ENCODE results near the gene PEAK3.
A peak's percentile ranks its signal among the peaks of the same experiment; 100 is the strongest.

PEAK3 gene

GRCh38 chr19:2236314-2237050 is 45.5 kb downstream of the PEAK3 start, which contains the start of the genes PLEKHJ1 and SF3A2:
Gene PLEKHJ1 (minus strand): TSS chr19:2236329. CDS start chr19:2236248, 81 bp downstream.
Gene SF3A2 (plus strand): TSS chr19:2236824. CDS start chr19:2243419, 6,595 bp downstream.
- peak within 1 kb of the TSS; percentile 86 for H3K4me3 ChIP-seq (ENCODE audit: low read depth, low read length)

DNA sequence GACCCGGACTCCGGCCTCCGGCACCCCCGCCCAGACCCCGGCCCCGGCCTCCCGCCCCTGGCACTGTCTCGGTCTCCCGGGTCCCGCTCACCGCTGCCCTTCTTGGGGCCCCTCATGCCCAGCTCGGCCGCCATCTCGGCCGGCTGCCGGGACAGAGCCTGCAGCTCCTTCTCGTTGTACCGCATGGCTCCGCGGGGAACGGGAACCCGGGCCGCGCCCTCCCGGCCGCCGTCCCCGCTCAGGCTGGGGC is 46.0 kb downstream of the PEAK3 start:
- TF ChIP-seq CTCF (IDR thresholded peaks at IDR 0.05; ENCODE audit: low read depth, low read length), result no peak

More at GRCh38 chr19:2236314-2237050, 45.5 kb downstream of the PEAK3 start, which contains the start of the genes PLEKHJ1 and SF3A2:
- peak; percentile 96 for TF ChIP-seq CTCF (IDR thresholded peaks at IDR 0.05; ENCODE audit: low read depth, low read length)

DNA sequence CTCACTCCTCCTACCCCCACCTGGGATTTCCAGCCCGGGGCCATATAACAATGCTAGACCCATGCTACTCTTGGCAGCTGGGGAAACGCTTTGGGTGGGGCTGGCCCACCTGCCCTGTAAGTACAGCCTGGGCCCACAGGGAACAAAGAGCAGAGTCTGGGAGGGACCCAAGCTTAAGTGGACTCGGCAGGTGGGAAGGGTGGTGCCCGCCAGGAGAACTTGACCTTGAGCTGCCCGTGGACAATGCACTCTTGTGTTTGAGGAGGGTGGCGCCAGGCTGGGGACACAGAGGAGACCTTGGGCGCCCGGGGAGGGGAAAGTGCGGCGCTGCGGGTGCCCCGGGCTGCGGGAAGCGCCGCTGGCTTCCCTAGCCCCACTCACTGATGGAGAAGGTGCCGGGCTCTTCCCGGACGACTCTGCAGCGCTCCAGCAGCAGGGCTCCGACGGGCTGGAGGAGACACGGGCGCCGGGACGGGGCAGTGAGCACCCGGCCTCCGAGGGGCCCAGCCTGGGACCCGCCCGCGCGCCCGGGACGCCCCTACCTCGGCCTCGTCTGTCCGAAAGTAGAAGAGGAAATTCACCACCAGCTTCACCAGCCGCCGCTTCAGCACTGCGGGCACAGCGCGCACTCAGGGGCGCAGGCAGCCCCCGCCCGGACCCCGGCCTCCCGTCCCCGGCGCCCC is 46.5 kb downstream of the PEAK3 start:
- peak overlapping the region; percentile 86 for H3K4me3 ChIP-seq (ENCODE audit: low read depth, low read length)
- TF ChIP-seq CTCF (IDR thresholded peaks at IDR 0.05; ENCODE audit: low read depth, low read length), result no peak

More for the DNA sequence above, 46.0 kb downstream of the PEAK3 start:
- H3K4me3 ChIP-seq (ENCODE audit: low read depth, low read length), result peak overlapping the region; percentile 86

GRCh38 chr19:2234996-2235380 is 47.0 kb downstream of the PEAK3 start:
- no peak for TF ChIP-seq CTCF (IDR thresholded peaks at IDR 0.05; ENCODE audit: low read depth, low read length)

GRCh38 chr19:2233601-2234280 is 48.2 kb downstream of the PEAK3 start:
- TF ChIP-seq CTCF (IDR thresholded peaks at IDR 0.05; ENCODE audit: low read depth, low read length), result no peak
- H3K4me3 ChIP-seq (ENCODE audit: low read depth, low read length), result no peak overlapping the region

More at GRCh38 chr19:2234996-2235380, 47.0 kb downstream of the PEAK3 start:
- peak overlapping the region; percentile 86 for H3K4me3 ChIP-seq (ENCODE audit: low read depth, low read length)

DNA sequence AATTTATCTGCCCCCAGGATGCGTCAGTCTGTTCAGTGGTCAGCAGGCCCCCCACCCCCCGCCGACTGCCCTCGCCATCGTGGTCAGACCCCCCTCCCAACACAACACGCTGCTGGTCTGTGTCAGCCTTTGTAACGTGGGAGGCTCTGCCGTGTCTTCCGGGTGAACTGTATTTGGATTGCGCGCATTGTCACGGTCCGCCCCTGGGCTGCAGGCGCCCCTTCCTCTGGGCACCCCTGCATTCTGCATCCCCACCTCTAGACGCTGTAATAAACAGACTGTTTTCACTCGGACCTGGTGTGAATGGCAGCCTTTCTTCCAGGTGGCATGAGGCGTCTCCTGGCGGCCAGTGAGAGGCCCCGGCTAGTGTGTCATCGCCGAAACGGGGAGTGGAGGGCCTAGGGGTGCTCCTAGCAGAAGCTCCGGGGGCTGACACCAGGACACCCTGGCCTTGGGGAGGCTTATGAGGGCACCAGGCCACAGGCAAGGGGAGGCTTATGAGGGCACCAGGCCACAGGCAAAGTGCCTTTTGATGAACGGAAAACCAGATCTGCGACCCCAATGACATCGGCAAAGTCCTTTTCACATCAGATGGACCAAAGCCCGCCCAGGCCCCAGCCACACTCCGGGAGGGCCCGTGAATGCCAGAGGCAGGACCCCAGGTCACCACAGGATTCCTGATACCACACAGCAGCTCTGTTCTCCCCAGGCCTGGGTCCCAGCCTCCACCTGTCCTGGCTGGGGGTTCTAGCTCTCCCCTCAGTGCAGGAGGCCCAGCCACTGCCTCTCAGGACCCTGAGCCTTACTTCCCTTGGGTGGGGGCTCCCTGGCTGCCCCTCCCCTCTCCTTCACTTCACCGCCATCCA is 49.5 kb downstream of the PEAK3 start:
- no peak overlapping the region for H3K4me3 ChIP-seq (ENCODE audit: low read depth, low read length)
- TF ChIP-seq CTCF (IDR thresholded peaks at IDR 0.05; ENCODE audit: low read depth, low read length), result no peak
